ENCODE results near the gene FAM237B. TPM values are rescaled to one million over a fixed set of nuclear protein-coding genes. Genes with fewer than 3 reads are reported as not detected.

FAM237B gene
- total and polyA plus RNA-seq, 2 of the 13 experiments (the other 11 are each of a cell fraction or from before 2014, with no cell fraction given) = not detected

DNA sequence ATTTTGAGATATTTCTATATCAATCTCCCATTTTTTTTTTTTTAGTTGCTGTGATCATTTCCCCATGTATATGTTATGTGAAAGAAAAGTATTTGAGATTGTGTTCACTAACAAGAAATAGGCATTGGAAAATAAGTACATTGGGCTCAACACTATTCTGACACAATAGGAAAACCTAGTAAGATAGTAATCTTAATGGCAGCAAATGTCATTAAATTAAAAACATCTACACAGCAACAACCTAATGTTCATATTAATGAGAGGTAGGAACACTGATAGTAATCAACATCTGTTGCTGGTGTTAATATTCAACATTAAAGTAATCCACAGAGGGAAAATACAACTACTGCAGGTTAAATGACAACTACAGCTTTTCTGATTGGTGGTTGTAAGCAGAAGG lies 23.9 kb upstream of the FAM237B start:
- TF ChIP-seq GATAD2A (CRISPR knock-in tag; IDR thresholded peaks at IDR 0.05) (0 out of 2 replicates have a peak, but pooled peaks have one; percentile 2), FLYWCH1 (CRISPR knock-in tag; IDR thresholded peaks at IDR 0.05) (no peak)
- no peaks in the 10 kb centered on the region; a peak in 1 of 5 replicates for H3K27me3 ChIP-seq (ENCODE audit: control insufficient read depth in 1 of 2, insufficient read depth in 2 of 2, low read length in 2 of 2)
- ATAC-seq = no peak
- no peaks in the 10 kb centered on the region for H4K20me1 ChIP-seq (ENCODE audit: insufficient read depth, low read length)
- in situ Hi-C loops (cut with HindIII; ENCODE audit: extremely low pct_ligation_motif_present, low pct_unique_long_range_greater_than_20kb) (loop anchor here (5.0 kb wide), 1 partner anchor 62 kb away; no protein-coding TSS in a partner anchor), intact Hi-C loops (cut with micrococcal nuclease; ENCODE audit: unreplicated experiment) (loop anchor here (5.0 kb wide), 2 partner anchors 78 to 193 kb away; partner anchors contain the start of gene STEAP1)
- H3K79me2 ChIP-seq (ENCODE audit: insufficient read depth, low read length) = peaks cover 28% of the 10 kb centered on the region
- DNase-seq (ENCODE audit: low spot score) = no peak
- ChIA-PET CTCF (ENCODE audit: low intra/inter-chr PET ratio, low total read pairs) (no interaction called here), POLR2A (interaction anchor here (1.5 kb wide), 2 partner anchors 59 to 134 kb away, joined by 5 to 6 read pairs; partner anchors contain the start of gene STEAP2)
- H3K9me3 ChIP-seq (ENCODE audit: low read length) = no peaks in the 10 kb centered on the region
- no TSS peak for BruUV-seq (replicated peaks)
- H3K4me3 ChIP-seq (replicated peaks in 1 of 3; ENCODE audit: insufficient read depth in 1 of 3, low read depth in 2 of 3, low read length in 3 of 3) = peak overlapping the region; percentile 80 to 97 (median 89); a peak in 4 of 6 replicates
- peak overlapping the region; percentile 94; the same call in 1 of the 2 replicates for H3K9ac ChIP-seq (ENCODE audit: insufficient read depth, low read depth, low read length)
- FAIRE-seq = no peak
- no peak overlapping the region for H3K27ac ChIP-seq (ENCODE audit: extremely low read length, insufficient read depth, low read length)
- no peaks in the 10 kb centered on the region for H3K36me3 ChIP-seq (replicated peaks in 1 of 2; ENCODE audit: control insufficient read depth in 1 of 2, insufficient read depth in 2 of 2, low read length in 2 of 2)
- H3K4me1 ChIP-seq (ENCODE audit: insufficient read depth, low read length) = peaks cover 33% of the 10 kb centered on the region
- peak overlapping the region; percentile 89 for H2AFZ ChIP-seq (ENCODE audit: low read length)
- H3K4me2 ChIP-seq (ENCODE audit: low read depth, low read length) = peak overlapping the region; percentile 78

DNA sequence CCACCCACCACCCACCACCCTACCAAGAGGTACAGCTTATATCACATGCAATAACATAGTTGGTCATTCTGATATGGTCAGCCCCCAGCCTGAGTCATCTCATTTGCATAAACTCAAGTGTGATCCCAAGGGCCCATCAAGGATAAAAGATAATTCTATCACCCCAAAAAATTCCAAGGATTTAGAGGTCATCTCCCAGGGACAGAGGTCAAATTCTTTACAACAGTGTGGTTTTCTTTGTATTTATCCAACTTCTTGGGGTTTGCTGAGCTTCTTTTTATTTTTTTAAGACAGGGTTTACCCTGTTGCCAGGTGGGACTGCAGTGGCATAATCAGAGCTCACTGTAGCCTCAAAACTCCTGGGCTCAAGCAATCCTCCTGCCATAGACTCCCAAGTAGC lies 16.0 kb upstream of the FAM237B start:
- FAIRE-seq = no peak
- Histone ChIP-seq H3K36me3 (replicated peaks in 1 of 2; ENCODE audit: control insufficient read depth in 1 of 2, insufficient read depth in 2 of 2, low read length in 2 of 2) (no peaks in the 10 kb centered on the region), H2AFZ (ENCODE audit: low read length) (no peak overlapping the region), H3K9ac (ENCODE audit: insufficient read depth, low read depth, low read length) (no peak overlapping the region), H3K4me2 (ENCODE audit: low read depth, low read length) (no peak overlapping the region), H3K4me3 (replicated peaks in 1 of 3; ENCODE audit: insufficient read depth in 1 of 3, low read depth in 2 of 3, low read length in 3 of 3) (no peak overlapping the region), H3K27ac (ENCODE audit: extremely low read length, insufficient read depth, low read length) (no peak overlapping the region), H3K79me2 (ENCODE audit: insufficient read depth, low read length) (no peaks in the 10 kb centered on the region), H4K20me1 (ENCODE audit: insufficient read depth, low read length) (no peaks in the 10 kb centered on the region), H3K27me3 (ENCODE audit: control insufficient read depth in 1 of 2, insufficient read depth in 2 of 2, low read length in 2 of 2) (no peaks in the 10 kb centered on the region), H3K9me3 (ENCODE audit: low read length) (no peaks in the 10 kb centered on the region), H3K4me1 (ENCODE audit: insufficient read depth, low read length) (no peaks in the 10 kb centered on the region)
- ATAC-seq = no peak
- POLR2A ChIA-PET = interaction anchor here (1.0 kb wide), 1 partner anchor 9 kb away, joined by 3 read pairs; no protein-coding TSS in a partner anchor
- CTCF ChIA-PET (ENCODE audit: low intra/inter-chr PET ratio, low total read pairs) = no interaction called here
- TF ChIP-seq MEIS1 (CRISPR knock-in tag; IDR thresholded peaks at IDR 0.05; ENCODE audit: borderline replicate concordance) (no peak), ZMAT3 (CRISPR knock-in tag; conservative IDR thresholded peaks at IDR 0.05) (no peak), TBL1XR1 (IDR thresholded peaks at IDR 0.05; ENCODE audit: borderline replicate concordance, low read length, partially characterized antibody) (no peak), ZNF282 (IDR thresholded peaks at IDR 0.05; ENCODE audit: partially characterized antibody) (no peak), ZNF558 (CRISPR knock-in tag; IDR thresholded peaks at IDR 0.05; ENCODE audit: borderline replicate concordance) (no peak), ZNF383 (CRISPR knock-in tag; IDR thresholded peaks at IDR 0.05; ENCODE audit: borderline replicate concordance) (no peak), ZNF678 (CRISPR knock-in tag; IDR thresholded peaks at IDR 0.05) (no peak), GTF3A (CRISPR knock-in tag; conservative IDR thresholded peaks at IDR 0.05) (no peak), ZFP37 (CRISPR knock-in tag; IDR thresholded peaks at IDR 0.05; ENCODE audit: borderline replicate concordance) (no peak), ZKSCAN8 (CRISPR knock-in tag; IDR thresholded peaks at IDR 0.05; ENCODE audit: borderline replicate concordance) (no peak)
- TF ChIP-seq, protein P1, sequence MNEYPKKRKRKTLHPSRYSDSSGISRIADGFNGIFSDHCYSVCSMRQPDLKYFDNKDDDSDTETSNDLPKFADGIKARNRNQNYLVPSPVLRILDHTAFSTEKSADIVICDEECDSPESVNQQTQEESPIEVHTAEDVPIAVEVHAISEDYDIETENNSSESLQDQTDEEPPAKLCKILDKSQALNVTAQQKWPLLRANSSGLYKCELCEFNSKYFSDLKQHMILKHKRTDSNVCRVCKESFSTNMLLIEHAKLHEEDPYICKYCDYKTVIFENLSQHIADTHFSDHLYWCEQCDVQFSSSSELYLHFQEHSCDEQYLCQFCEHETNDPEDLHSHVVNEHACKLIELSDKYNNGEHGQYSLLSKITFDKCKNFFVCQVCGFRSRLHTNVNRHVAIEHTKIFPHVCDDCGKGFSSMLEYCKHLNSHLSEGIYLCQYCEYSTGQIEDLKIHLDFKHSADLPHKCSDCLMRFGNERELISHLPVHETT (CRISPR knock-in tag; conservative IDR thresholded peaks at IDR 0.05) = no peak
- in situ Hi-C loops (cut with HindIII; ENCODE audit: extremely low pct_ligation_motif_present, low pct_unique_long_range_greater_than_20kb) = no loop called here
- DNase-seq (ENCODE audit: low spot score) = no peak
- intact Hi-C loops (cut with micrococcal nuclease; ENCODE audit: unreplicated experiment) = no loop called here
- no TSS peak for BruUV-seq (replicated peaks)
